Mesothelial cell of epicardium (in vitro differentiated cells): Measurements from ENCODE around the gene FOS. TPM values are rescaled to one million over a fixed set of nuclear protein-coding genes. Genes with fewer than 3 reads are reported as not detected.

Experiments
- DNase-seq, 2 experiments: peaks; one replicate each; pipeline ENCODE4 v3.0.0; 2021; ENCODE audit warnings: low spot score in 2 of 2; ENCODE audit not compliant: unreplicated experiment in 2 of 2
- H3K27ac Mint-ChIP-seq: 2 replicates; pipeline ENCODE4 v1.8.0; 2021; ENCODE audit warnings: mixed read lengths
- H3K27me3 Mint-ChIP-seq: 2 replicates; pipeline ENCODE4 v1.8.0; 2021; ENCODE audit warnings: low read depth, mixed read lengths
- H3K36me3 Mint-ChIP-seq: 2 replicates; pipeline ENCODE4 v1.8.0; 2021; ENCODE audit warnings: mixed read lengths
- H3K4me1 Mint-ChIP-seq: 2 replicates; pipeline ENCODE4 v1.8.0; 2021; ENCODE audit warnings: mixed read lengths
- H3K4me3 Mint-ChIP-seq: 2 replicates; pipeline ENCODE4 v1.8.0; 2021; ENCODE audit warnings: mild to moderate bottlenecking, moderate library complexity, mixed read lengths
- H3K9me3 Mint-ChIP-seq: 2 replicates; pipeline ENCODE4 v1.8.0; 2021; ENCODE audit warnings: mixed read lengths
- total RNA-seq: library from RNA; stranded (reverse); gene quantifications from 3 replicates; pipeline ENCODE4 v1.2.1, GENCODE V29; 2021
- TF ChIP-seq, protein P1 (sequence below): fragments of 200-600 bp; sonication (generic); IDR thresholded peaks from one replicate; pipeline ENCODE4 v1.5.0; 2021; ENCODE audit warnings: antibody characterized with exemption; ENCODE audit not compliant: unreplicated experiment

The FOS gene
- total RNA-seq, 1 donor from 2014 or later = 789 TPM

DNA sequence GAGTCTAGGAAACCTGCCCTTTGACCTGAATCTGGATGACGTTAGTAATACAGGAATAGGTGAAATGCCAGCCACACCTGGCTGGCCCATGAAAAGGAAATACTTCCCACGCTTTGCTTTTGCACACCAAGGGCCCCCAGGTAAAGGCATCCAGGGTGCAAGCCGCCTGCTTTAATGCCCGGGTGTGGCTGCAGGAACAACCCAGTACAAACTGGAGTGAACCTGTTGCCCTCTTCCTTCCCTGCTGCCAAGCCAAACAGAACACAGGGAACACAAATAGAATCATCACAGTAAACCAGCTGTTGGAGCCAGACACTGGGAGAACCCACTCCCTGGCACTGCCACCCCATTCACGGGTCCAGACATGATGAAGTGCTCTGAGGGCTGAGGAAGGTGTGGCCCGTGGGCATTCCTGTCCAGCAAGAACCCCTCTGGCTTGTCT lies 24.2 kb upstream of the FOS start:
- TF ChIP-seq, protein P1, sequence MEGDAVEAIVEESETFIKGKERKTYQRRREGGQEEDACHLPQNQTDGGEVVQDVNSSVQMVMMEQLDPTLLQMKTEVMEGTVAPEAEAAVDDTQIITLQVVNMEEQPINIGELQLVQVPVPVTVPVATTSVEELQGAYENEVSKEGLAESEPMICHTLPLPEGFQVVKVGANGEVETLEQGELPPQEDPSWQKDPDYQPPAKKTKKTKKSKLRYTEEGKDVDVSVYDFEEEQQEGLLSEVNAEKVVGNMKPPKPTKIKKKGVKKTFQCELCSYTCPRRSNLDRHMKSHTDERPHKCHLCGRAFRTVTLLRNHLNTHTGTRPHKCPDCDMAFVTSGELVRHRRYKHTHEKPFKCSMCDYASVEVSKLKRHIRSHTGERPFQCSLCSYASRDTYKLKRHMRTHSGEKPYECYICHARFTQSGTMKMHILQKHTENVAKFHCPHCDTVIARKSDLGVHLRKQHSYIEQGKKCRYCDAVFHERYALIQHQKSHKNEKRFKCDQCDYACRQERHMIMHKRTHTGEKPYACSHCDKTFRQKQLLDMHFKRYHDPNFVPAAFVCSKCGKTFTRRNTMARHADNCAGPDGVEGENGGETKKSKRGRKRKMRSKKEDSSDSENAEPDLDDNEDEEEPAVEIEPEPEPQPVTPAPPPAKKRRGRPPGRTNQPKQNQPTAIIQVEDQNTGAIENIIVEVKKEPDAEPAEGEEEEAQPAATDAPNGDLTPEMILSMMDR = no peak
- Mint-ChIP-seq H3K27me3 (no peaks in the 10 kb centered on the region), H3K36me3 (no peaks in the 10 kb centered on the region), H3K9me3 (no peaks in the 10 kb centered on the region), H3K4me3 (no peak overlapping the region), H3K4me1 (peaks cover 43% of the 10 kb centered on the region), H3K27ac (peak overlapping the region; percentile 84)
- no peak for DNase-seq

DNA sequence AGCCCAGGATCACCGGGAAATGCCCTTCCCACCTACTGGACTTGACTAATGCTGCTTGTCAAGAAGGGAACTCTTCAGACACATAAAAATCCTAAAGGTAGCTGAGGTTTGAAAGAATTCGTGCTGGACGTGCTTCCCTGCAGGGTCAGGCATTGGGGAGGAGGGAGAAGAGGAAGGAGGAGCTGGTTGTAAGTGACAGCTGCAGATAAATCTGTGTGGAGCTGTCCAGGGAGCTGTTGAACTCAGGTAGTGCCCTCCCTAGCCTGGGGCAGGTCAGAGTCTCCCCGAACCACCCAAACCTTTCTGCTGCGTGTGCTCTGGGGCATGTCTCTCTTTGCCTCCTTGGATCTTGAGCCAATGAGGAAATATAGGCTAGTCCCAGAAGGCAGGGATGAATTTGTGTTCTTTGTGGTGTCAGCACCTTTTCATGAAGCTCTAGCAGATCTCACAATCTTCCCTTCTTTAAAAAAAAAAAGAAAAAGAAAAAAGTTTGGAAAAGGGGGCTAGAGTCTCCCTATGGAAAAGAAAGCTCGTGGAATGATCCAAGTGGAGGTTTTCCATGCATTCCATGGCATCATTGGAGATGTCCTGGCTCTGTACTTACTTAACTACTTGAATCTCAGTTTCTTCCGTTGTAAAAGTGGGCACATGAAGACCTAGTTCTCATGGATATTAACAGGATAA lies 23.6 kb upstream of the FOS start:
- H3K4me1 Mint-ChIP-seq = peaks cover 45% of the 10 kb centered on the region
- H3K4me3 Mint-ChIP-seq = peak overlapping the region; percentile 10
- no peaks in the 10 kb centered on the region for H3K27me3 Mint-ChIP-seq

DNA sequence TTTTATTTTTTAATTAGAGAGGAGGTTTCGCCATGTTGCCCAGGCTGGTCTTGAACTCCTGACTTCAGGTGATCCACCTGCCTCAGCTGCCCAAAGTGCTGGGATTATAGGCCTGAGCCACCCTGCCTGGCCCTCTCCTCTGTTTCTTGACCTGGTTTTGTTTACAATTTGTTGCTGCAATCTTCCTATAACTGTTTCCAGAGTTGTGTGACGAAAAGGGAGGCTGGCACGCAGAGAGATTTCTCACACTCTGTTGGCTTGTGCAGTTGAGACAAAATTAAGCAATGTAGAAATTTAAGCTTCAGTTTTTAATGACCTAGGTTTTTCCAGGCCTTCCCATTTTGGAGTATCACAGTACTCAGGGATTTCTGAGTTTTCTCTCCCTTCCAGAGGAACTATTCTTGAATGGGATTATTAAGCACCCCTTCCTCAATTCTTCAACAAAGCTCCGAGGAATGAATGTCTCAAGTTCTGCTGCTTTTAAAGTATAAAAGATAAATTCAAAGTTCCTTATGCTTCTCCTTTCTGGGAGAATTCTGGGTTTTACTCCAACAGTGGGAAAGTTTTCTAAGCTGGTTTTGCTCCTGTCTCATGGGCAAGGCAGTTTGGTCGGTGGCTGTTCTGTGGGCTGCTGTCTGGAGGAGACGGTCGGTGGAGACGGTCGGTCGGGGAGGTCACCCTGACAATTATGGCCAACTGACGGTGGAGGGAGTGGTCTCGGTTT lies 20.4 kb upstream of the FOS start:
- Mint-ChIP-seq H3K36me3 (no peaks in the 10 kb centered on the region), H3K4me3 (peak overlapping the region; percentile 75), H3K27ac (peak overlapping the region; percentile 100), H3K27me3 (no peaks in the 10 kb centered on the region), H3K9me3 (no peaks in the 10 kb centered on the region), H3K4me1 (peaks cover 58% of the 10 kb centered on the region)
- TF ChIP-seq, protein P1 = no peak
- DNase-seq = no peak

More for the DNA sequence above, 23.6 kb upstream of the FOS start:
- TF ChIP-seq, protein P1 = no peak
- Mint-ChIP-seq H3K27ac (peak overlapping the region; percentile 84), H3K36me3 (no peaks in the 10 kb centered on the region), H3K9me3 (no peaks in the 10 kb centered on the region)
- DNase-seq = no peak

DNA sequence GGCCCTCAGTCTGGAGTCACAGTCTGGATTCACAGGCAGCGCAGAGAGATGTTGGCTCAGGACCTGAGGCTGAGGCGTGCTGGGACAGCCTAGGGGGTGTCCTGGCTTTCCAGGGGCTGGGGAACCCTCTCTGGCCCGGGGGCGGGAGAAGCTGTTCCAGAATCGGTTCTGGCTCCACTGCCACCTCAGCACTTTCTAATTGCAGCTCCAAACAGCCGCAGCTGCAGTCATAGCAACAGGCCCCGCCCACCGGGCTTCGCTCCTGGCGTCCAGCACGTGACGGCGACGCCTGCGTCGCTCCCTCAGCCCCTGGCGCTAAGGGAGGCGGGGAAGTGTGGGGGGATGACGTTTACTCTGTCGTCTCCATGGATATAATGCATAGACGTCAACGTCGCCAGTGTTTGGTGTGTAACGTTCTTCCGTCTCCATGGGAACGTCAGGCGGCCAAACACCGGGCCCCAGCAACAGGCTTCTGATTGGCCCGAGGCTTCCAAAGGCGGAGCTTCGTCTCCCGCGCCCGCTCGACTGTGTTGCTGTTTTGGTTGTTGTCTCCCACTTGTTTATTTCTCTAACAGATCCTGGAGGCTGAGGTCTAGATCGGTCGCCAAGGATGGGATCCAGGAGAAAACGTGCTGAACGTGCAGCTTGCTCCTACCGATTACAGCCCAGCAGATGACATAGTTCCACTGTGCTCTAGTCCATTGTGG lies 19.7 kb upstream of the FOS start:
- Mint-ChIP-seq H3K27me3 (no peaks in the 10 kb centered on the region), H3K9me3 (no peaks in the 10 kb centered on the region), H3K4me3 (peak overlapping the region; percentile 75), H3K4me1 (peaks cover 62% of the 10 kb centered on the region), H3K36me3 (no peaks in the 10 kb centered on the region), H3K27ac (peak overlapping the region; percentile 100)
- TF ChIP-seq, protein P1 = no peak
- DNase-seq = peak; percentile 98 to 99

DNA sequence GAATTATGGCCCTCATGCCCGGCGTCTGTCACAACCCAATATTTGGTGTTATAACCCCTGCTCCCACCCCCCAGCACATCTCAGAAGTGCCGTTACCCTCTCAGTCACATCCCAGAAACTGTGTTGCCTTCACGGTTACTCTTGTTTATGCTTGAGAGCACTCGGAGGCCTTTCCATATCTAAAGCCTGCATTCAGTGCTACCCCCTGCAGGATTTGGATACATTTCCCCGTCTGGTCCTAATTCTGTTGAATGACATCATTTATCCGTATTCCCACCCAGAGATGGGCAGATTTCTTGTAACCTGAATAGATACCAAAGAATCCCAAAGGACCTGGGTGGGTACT lies 19.1 kb upstream of the FOS start:
- TF ChIP-seq, protein P1 = no peak
- Mint-ChIP-seq H3K9me3 (no peaks in the 10 kb centered on the region), H3K27me3 (no peaks in the 10 kb centered on the region), H3K4me1 (peaks cover 60% of the 10 kb centered on the region), H3K27ac (peak overlapping the region; percentile 100), H3K4me3 (peak overlapping the region; percentile 75), H3K36me3 (no peaks in the 10 kb centered on the region)
- DNase-seq = no peak
